Prostate gland (tissue), 2 donors: Measurements from ENCODE around the gene ANLN.

Experiments used
- CTCF ChIP-seq, 4 experiments: fragments of 200-600 bp in 2 of 4; fragments of 450-650 bp in 2 of 4; sonication (generic) in 2 of 4; IDR thresholded peaks; 1 replicate in 3 of 4; 2 replicates in 1 of 4; pipeline ENCODE4 v1.5.1; 2016 to 2019; ENCODE audit warnings: antibody characterized with exemption in 4 of 4, mild to moderate bottlenecking in 2 of 4, moderate library complexity in 2 of 4
- POLR2AphosphoS5 ChIP-seq: sonication (generic); formaldehyde crosslinking; IDR thresholded peaks from one replicate; pipeline ENCODE4 v1.6.1; 2017; ENCODE audit warnings: antibody characterized with exemption

- TF ChIP-seq CTCF (IDR thresholded peaks at IDR 0.05) (no peak), POLR2AphosphoS5 (no peak)
These were observed 34.2 kb upstream of the ANLN start for GRCh38 chr7:36355490-36355889.
